Epithelial cell of proximal tubule (primary cell): ENCODE data around the gene PTPRN2. TPM values are rescaled to one million over a fixed set of nuclear protein-coding genes. Genes with fewer than 3 reads are reported as not detected.

Experiments used
- DNase-seq: peaks from one replicate; pipeline ENCODE4 v3.0.0-alpha.2; 2011; ENCODE audit warnings: low read depth
- H3K4me3 ChIP-seq: 2 replicates; pipeline ENCODE4 v1.5.1; 2011; ENCODE audit warnings: low read depth, mild to moderate bottlenecking, low read length
- total RNA-seq: library from RNA; depleted of rRNA; stranded (reverse); fragments of >200 nt; gene quantifications from 2 replicates; pipeline ENCODE4 v1.2.3, GENCODE V29; 2015
- TF ChIP-seq, protein P1 (sequence below): conservative IDR thresholded peaks from 2 replicates; pipeline ENCODE4 v1.5.1; 2012; ENCODE audit warnings: low read depth, mild to moderate bottlenecking, low read length

The PTPRN2 gene
- total RNA-seq, 1 donor from 2014 or later, result 2.8 TPM

GRCh38 chr7:158259671-158260418, 327.8 kb downstream of the PTPRN2 start:
- no peak for DNase-seq
- no peak overlapping the region for H3K4me3 ChIP-seq
- TF ChIP-seq, protein P1, sequence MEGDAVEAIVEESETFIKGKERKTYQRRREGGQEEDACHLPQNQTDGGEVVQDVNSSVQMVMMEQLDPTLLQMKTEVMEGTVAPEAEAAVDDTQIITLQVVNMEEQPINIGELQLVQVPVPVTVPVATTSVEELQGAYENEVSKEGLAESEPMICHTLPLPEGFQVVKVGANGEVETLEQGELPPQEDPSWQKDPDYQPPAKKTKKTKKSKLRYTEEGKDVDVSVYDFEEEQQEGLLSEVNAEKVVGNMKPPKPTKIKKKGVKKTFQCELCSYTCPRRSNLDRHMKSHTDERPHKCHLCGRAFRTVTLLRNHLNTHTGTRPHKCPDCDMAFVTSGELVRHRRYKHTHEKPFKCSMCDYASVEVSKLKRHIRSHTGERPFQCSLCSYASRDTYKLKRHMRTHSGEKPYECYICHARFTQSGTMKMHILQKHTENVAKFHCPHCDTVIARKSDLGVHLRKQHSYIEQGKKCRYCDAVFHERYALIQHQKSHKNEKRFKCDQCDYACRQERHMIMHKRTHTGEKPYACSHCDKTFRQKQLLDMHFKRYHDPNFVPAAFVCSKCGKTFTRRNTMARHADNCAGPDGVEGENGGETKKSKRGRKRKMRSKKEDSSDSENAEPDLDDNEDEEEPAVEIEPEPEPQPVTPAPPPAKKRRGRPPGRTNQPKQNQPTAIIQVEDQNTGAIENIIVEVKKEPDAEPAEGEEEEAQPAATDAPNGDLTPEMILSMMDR, result no peak

GRCh38 chr7:158259141-158259540, 328.5 kb downstream of the PTPRN2 start:
- DNase-seq, result no peak
- H3K4me3 ChIP-seq, result no peak overlapping the region
- TF ChIP-seq, protein P1, result no peak

- H3K4me3 ChIP-seq, result no peak overlapping the region
- no peak for DNase-seq
- TF ChIP-seq, protein P1, result no peak
These were observed 329.1 kb downstream of the PTPRN2 start for GRCh38 chr7:158258411-158259130.

DNA sequence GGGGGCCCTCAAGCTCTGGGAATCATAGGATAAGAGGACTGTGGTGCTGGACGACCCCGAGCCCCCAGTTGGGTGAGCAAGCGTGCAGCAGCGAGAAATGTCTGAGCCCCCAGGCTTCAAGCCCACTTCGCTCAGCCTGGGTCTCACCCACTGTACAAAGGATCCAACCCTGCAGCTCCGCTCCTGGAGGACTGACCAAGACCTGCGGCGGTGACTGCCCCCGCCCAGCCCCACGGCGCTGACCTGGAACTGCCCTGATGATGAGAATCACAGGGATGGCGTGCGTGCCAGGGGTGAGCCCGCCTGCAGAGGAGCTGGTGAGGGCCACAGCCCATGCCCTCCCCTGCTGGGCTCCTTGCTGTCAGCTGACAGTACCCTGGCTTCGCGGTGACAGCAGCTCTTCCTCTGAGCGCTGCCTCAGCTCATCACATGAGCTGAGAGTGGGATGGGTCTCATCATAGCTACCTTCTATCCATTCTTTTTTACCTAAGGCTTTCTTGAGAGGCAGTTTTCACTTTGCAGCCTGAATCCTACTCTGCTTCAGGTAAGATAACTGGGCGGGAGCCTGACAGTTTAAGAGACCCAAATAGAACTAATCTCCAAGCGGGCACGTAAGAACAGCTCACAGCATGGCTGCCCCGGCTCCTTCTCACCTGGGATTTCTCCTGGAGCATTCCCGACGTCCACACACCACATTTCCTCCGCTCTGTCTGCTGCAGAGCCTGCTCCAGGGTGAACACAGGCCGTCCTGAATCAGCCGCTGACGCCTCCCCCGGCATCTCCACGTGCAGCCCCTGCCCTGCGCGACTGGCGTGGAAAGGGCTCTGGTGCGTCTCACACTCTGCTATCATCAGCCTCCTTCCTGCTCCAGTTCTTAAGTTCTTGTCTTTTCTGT, 329.9 kb downstream of the PTPRN2 start:
- DNase-seq, result no peak
- TF ChIP-seq, protein P1, result no peak
- no peak overlapping the region for H3K4me3 ChIP-seq

DNA sequence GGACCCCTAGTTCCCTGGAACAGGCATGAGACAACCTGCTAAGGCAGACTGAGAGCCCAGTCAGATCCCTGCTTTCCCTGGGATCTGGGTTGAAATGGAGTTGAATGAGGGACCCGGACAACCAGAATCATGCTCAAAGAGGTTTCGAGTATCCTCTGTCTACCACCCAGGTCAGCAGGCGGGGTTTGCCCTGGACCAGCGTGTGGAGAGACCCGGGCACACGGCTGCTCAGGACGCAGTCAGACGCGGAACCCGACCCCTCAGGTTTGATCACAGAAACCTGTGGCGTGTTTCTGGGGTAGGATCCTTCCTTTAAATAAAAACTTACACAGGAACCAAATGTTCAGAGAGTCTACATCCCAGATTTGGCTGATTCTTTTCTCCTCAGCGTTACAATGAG, 330.6 kb downstream of the PTPRN2 start:
- no peak for DNase-seq
- H3K4me3 ChIP-seq, result no peak overlapping the region
- TF ChIP-seq, protein P1, result no peak

- DNase-seq, result no peak
- TF ChIP-seq, protein P1, result no peak
- no peak overlapping the region for H3K4me3 ChIP-seq
These were observed 331.4 kb downstream of the PTPRN2 start for GRCh38 chr7:158256091-158256816.
